HG03457 (cell line): ENCODE results near the gene CNNM3.

ENCODE experiments used
- ATAC-seq: cut with Tn5 transposase; IDR thresholded peaks from one replicate; pipeline ENCODE4 v1.9.1; 2021; ENCODE audit warnings: moderate number of reproducible peaks; ENCODE audit not compliant: unreplicated experiment

CNNM3 gene

GRCh38 chr2:96874198-96874831 lies 58.2 kb downstream of the CNNM3 start:
- ATAC-seq = peak; percentile 48

GRCh38 chr2:96875498-96876268 lies 59.6 kb downstream of the CNNM3 start:
- no peak for ATAC-seq

GRCh38 chr2:96876269-96877041 lies 60.4 kb downstream of the CNNM3 start:
- no peak for ATAC-seq

- ATAC-seq = no peak
These were observed 61.0 kb downstream of the CNNM3 start for GRCh38 chr2:96877042-96877451.

GRCh38 chr2:96877631-96878092 lies 61.6 kb downstream of the CNNM3 start:
- ATAC-seq = no peak

- no peak for ATAC-seq
These were observed 62.1 kb downstream of the CNNM3 start for GRCh38 chr2:96878171-96878570.

- no peak for ATAC-seq
These were observed 62.9 kb downstream of the CNNM3 start for GRCh38 chr2:96878796-96879544.

- no peak for ATAC-seq
These were observed 63.5 kb downstream of the CNNM3 start for GRCh38 chr2:96879545-96880040.

- ATAC-seq = no peak
These were observed 64.8 kb downstream of the CNNM3 start for GRCh38 chr2:96880891-96881273.

GRCh38 chr2:96881349-96882195 lies 65.5 kb downstream of the CNNM3 start:
- ATAC-seq = no peak

- ATAC-seq = no peak
These were observed 66.2 kb downstream of the CNNM3 start for GRCh38 chr2:96882230-96882629.

GRCh38 chr2:96882906-96883305 lies 66.8 kb downstream of the CNNM3 start:
- ATAC-seq = no peak

GRCh38 chr2:96883306-96883705 lies 67.2 kb downstream of the CNNM3 start:
- ATAC-seq = no peak
